DMS114 treated with DMSO at 0.1 percent for 48 hours (cell line): ENCODE results near the gene JMJD1C.

Source experiments
- DNase-seq: peaks from one replicate; lab custom pipeline; 2025; ENCODE audit not compliant: unreplicated experiment; lab: John Stamatoyannopoulos, UW

Gene JMJD1C

GRCh38 chr10:63140077-63140476, 325.7 kb downstream of the JMJD1C start:
- DNase-seq, result no peak

DNA sequence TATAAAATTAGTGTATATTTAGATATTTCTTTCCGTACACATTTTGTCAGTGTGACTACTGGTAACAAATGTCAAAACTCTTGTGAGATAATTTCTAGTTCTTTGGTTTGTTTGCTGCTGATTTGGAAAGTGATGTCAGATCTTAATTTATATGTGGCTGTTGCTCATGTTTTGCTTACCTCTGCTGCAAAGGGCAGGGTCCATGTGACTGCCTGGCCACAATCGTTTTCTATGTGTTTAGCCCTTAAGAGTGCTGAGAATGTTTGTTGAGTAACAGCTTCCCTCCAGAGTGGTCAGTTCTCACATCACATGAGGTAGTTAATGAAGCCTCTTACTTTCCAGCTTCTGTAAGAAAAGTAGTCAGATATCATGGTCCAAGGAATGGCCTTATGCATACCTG, 328.5 kb downstream of the JMJD1C start:
- DNase-seq, result no peak

GRCh38 chr10:63133821-63134557, 331.8 kb downstream of the JMJD1C start:
- no peak for DNase-seq

DNA sequence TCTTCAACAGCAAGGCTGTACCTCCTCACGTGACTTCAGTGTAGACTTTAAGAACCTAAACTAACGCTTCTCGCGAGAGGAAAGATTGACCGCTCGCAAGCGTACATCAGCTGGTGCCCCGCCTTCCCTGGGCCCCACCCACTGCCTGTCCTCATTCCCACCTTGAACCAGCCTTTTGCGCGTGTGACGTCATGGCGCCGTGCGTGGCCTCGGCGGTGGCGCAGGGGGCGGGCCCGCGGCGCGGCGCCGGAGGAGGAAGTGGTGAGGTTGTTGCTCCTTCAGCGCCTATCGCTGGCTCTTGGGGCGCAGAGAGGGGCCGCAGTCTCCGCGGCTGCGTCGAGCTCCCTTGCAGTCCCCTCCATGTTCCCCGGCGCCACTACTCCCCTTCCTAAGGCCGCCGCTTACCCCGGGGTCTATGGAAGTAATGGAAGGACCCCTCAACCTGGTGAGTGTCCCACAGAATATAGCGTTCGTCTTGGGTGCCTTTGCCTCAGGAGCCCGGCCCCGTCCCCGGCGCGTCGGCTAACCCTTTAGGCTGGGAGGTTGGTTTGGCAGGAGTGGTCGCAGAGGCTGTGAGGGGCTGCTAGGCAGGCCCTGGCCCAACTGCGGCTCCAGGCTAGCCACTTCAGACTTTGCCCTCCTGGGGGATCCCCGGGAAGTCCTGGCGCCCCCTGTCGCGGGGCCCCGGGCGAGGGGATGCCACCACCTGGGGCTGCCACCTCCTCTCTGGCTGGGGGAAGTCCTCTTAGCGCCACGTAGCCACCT, 332.5 kb downstream of the JMJD1C start, which contains the start of gene NRBF2:
Gene NRBF2 (plus strand): TSS at position 273 of the 765 bp plus-strand sequence. CDS start 143 bp downstream, at position 416.
- DNase-seq, result peak; percentile 98

DNA sequence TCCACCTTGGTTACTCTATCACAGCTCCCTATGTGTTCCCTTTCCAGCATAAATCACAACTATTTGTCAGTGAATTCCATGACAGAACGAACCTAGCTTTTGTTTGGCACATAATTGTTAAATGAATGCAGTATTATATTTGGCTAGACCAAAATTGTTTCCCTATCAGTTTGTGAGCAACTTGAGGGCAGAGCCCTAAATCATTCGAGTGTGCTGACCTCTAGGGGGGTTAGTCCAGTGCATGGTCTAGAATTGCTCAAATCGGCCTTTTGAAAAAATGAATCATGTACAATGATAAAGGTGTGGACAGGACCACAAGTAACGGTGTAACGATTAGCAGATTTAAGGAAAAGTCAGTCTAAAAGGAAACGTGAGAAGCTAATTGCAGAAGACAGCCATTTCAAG, 333.1 kb downstream of the JMJD1C start:
- no peak for DNase-seq

DNA sequence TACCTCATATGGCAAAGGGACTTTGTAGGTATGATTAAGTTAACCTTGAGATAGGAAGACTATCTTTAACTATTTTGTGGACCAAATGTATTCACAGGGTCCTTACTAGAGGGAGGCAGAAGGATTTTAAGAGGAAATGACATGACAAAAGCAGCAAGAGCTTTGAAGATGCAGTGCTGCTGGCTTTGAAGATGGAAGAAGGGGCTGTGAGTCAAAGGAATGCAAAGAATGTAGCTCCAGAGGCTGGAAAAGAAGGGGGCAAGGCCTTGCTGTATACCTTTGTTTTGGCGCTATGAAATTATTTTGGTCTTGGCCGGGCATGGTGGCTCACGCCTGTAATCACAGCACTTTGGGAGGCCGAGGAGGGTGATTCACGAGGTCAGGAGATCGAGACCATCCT, 335.9 kb downstream of the JMJD1C start:
- DNase-seq, result no peak

DNA sequence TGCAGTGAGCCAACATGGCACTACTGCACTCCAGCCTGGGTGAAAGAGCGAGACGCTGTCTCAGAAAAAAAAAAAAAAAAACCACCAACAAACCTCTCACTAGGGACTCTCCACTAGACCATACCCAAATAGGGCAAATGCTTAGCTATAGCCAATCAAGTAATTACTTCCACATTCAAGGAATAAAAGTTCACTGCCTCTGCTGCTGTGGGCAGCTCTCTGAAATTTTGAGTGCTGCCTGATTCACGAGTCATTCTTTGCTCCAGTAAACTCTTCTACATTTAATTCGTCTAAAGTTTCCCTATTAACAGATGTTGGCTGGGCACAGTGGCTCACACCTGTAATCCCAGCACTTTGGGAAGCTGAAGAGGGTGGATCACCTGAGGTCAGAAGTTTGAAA, 337.3 kb downstream of the JMJD1C start:
- DNase-seq, result no peak

- DNase-seq, result no peak
Measured at GRCh38 chr10:63125459-63125858, 340.3 kb downstream of the JMJD1C start.

DNA sequence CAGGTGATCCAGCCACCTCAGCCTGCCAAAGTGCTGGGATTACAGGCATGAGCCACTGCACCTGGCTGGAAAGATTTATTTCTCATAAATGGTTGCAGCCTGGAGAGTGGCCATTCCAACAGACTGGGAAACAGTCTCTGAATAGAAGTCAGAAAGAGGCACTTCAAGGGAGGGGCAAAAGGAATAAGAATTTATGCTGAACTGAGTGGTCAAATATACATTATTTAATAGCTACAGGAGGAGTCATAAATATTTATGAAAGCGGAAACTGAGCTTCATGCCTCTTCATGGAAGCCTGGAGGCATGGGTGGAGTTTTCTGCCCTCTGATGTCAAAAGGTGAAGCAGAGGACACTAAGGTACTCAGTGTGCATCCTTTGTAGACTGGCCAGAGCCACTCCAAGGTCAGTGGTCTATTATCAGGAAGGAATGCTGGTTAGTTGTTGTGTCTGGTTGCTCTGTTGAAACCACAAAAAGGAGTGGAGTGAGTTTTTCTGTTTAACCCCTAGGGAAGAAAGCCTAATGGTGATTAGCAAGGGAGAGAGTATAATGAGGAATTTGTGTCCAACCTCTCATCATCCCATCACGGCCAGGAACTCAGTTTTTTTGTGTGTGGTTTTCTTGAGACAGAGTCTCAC, 341.9 kb downstream of the JMJD1C start:
- DNase-seq, result no peak

DNA sequence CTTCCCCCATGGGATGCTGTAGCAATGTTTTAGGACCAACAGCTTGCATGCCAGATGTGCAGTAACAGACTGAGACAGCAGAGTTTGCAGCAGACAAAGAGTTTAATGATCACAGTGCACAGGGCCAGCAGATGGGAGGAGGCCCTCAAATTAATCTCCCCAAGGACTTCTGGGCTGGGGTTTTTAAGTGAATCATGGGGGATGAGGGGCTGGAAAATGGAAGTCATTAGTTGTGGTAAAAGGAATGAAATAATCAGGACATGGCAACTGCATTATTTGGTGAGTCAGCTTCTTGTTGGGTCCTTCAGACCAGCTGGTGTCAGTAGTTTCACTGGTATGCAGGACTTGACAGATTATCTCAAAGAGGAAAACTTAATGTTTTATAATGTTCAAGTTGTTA, 345.2 kb downstream of the JMJD1C start:
- no peak for DNase-seq

GRCh38 chr10:63119041-63119440, 346.7 kb downstream of the JMJD1C start:
- DNase-seq, result no peak
